ENCODE measurements around the gene AHI1. TPM values are rescaled to one million over a fixed set of nuclear protein-coding genes. Genes with fewer than 3 reads are reported as not detected.

AHI1 gene
- total RNA-seq, 2 donors from 2014 or later: 27.6 to 29.0 TPM

DNA sequence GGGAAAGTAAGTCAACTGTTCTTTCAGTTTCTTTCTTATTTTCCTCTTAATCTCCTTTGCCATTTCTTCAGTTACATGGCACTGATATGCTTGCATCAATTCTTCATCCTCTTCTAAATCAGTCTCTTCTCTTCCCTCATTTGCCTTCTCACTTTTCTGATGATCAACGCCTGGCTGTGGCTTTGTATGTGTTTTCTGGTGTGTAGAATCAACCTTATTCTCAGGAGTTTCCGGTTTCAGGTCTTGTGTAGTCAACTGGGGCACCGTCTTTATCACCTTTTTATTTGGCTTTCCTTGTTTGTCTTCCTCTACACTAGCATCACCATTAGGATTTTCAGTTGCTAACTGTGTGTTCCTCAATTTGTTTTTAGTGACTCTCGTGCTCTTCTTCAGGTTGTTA is 31.6 kb downstream of the AHI1 start:
- no peak overlapping the region for H3K4me3 Mint-ChIP-seq
- no peaks in the 10 kb centered on the region for H3K27me3 Mint-ChIP-seq

DNA sequence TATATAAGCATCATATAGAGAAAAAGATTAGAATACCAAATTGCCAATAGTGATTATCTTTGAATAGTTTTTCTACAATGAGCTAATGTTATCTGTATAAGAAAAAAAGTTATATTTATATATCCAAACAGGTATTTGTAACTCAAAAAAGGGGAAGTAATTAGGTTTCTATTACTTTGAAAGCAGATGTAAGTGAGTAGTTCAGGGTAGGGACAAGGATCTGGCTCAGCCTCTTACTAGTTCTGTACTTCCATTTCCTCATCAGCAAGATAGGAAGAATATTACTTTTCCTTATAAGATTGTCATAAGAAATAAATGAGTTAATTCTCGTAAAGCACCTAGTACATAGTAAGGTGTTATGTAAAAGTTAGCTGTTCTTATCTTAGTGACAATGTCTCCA is 32.2 kb downstream of the AHI1 start:
- Mint-ChIP-seq H3K27ac (no peak overlapping the region), H3K4me3 (no peak overlapping the region), H3K36me3 (ENCODE audit: low read depth) (peaks cover 10% of the 10 kb centered on the region), H3K4me1 (peaks cover 9% of the 10 kb centered on the region), H3K27me3 (no peaks in the 10 kb centered on the region)
- no peak for ATAC-seq
- H3K9me3 ChIP-seq (ENCODE audit: control insufficient read depth, low read length, poor library complexity, severe bottlenecking): no peaks in the 10 kb centered on the region
- no peak for DNase-seq

More for the DNA sequence above, 31.6 kb downstream of the AHI1 start:
- DNase-seq (no peak), ATAC-seq (no peak)
- Mint-ChIP-seq H3K4me1 (peaks cover 8% of the 10 kb centered on the region), H3K27ac (no peak overlapping the region), H3K36me3 (ENCODE audit: low read depth) (peaks cover 10% of the 10 kb centered on the region)
- H3K9me3 ChIP-seq (ENCODE audit: control insufficient read depth, low read length, poor library complexity, severe bottlenecking): no peaks in the 10 kb centered on the region

DNA sequence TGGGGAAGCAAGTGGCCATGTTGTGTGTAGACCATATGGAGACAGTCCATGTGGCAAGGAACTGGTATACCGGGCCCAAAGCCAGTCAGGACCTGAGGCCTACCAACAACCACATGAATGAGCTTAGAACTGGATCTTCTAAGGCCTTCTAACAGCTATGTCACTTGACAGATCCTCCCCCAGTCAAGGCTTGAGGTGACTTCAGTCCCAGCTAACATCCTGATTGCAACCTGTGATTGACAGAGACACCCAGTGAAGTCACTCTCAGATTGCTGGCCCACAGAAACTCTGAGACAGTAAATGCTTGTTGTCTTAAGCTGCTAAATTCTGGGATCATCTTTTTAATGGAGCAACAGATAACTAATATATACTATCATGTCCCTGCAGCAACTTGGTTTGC is 32.9 kb downstream of the AHI1 start:
- Mint-ChIP-seq H3K4me3 (no peak overlapping the region), H3K36me3 (ENCODE audit: low read depth) (peaks cover 10% of the 10 kb centered on the region), H3K4me1 (peaks cover 10% of the 10 kb centered on the region), H3K27me3 (no peaks in the 10 kb centered on the region), H3K27ac (no peak overlapping the region)
- DNase-seq (no peak), ATAC-seq (no peak)
- no peaks in the 10 kb centered on the region for H3K9me3 ChIP-seq (ENCODE audit: control insufficient read depth, low read length, poor library complexity, severe bottlenecking)

DNA sequence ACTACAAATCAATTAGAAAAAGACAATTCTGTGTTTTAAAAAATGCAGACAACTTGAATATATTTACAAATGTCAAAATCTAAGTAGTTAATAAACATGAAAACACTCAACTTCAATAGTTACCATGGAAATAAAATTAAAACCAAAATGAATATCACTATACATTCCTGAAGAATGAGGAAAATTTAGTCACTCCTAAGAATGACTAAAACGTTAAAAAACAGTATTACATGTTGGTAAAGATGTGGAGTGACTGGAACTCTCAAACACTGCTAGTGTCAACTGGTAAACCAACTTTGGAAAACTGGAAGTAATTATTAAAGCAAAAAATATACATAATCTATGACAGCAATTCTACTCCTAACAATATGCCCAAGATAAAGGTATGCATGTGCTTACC is 36.3 kb downstream of the AHI1 start:
- no peak for DNase-seq
- no peak overlapping the region for H3K27ac Mint-ChIP-seq
- no peak overlapping the region for H3K4me3 Mint-ChIP-seq
- H3K36me3 Mint-ChIP-seq (ENCODE audit: low read depth): peaks cover 6% of the 10 kb centered on the region
- H3K4me1 Mint-ChIP-seq: peaks cover 8% of the 10 kb centered on the region
- H3K27me3 Mint-ChIP-seq: no peaks in the 10 kb centered on the region
- no peaks in the 10 kb centered on the region for H3K9me3 ChIP-seq (ENCODE audit: control insufficient read depth, low read length, poor library complexity, severe bottlenecking)
- no peak for ATAC-seq

DNA sequence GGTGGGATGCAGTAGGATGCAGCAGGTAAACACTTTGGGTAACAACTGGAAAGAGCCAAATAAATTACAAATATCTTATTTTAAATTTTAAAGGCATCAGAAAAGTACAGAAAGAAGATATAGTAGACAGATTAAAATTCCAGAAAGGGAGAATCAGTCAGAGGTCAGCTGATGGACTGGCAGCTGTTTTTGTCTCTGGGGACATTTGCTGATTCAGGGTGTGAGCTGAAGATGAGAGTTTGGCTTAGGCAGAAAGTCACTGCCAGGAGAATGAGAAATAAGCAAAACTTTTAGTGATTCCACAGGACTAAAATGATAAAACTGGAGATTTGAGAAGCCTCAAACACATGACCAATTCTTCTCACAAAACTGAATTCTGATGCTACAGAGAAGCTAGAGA is 39.5 kb downstream of the AHI1 start:
- Mint-ChIP-seq H3K36me3 (ENCODE audit: low read depth) (peaks cover 2% of the 10 kb centered on the region), H3K27ac (no peak overlapping the region), H3K4me1 (peaks cover 4% of the 10 kb centered on the region), H3K27me3 (no peaks in the 10 kb centered on the region), H3K4me3 (no peak overlapping the region)
- H3K9me3 ChIP-seq (ENCODE audit: control insufficient read depth, low read length, poor library complexity, severe bottlenecking): no peaks in the 10 kb centered on the region
- ATAC-seq (no peak), DNase-seq (no peak)

DNA sequence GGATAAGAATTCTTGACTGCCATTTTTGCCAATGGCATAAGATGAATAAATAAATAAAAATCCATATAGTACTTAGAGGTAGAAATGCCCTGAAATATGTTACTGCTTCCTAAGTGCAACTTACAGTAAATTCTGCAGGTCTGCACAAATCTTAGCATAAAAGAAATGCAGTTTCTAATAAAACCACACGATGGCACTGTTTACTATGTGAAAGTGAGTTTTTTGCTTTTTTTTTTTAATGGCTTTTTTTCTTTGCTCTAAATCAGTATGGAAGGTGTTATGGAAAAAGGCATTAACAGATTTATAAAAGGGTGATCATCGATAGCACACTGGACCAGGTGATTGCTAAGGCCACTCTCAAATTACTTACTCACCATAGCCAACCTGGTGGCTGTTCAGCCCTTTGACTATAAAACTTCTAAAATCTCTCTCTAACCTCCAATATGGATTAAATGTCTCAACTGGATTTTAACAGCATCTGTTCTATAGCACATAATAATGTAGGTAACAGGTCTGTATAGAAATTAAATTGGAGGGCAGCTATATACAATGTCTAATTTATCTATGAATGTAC is 45.8 kb downstream of the AHI1 start:
- H3K27me3 Mint-ChIP-seq: no peaks in the 10 kb centered on the region
- no peak overlapping the region for H3K27ac Mint-ChIP-seq
- DNase-seq (no peak), ATAC-seq (peak; percentile 41)
- H3K4me1 Mint-ChIP-seq: no peaks in the 10 kb centered on the region
- no peaks in the 10 kb centered on the region for H3K9me3 ChIP-seq (ENCODE audit: control insufficient read depth, low read length, poor library complexity, severe bottlenecking)
- no peak overlapping the region for H3K4me3 Mint-ChIP-seq
- H3K36me3 Mint-ChIP-seq (ENCODE audit: low read depth): peaks cover 2% of the 10 kb centered on the region

DNA sequence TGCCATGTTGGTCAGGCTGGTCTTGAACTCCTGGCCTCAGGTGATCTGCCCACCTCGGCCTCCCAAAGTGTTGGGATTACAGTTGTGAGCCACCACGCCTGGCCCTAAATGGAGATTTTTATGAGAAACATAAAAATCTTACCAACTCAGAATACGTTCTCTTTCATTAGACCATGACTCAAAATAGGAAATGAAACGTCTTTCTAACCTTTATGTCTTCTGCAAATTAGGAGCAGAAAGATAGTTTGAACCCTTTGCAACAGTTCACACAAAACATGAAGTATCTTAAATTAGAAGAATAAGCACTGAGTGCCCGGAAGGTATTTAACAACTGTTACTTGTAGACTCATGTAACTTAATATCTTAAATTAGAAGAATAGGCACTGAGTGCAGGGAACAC is 48.3 kb downstream of the AHI1 start:
- Mint-ChIP-seq H3K4me1 (no peaks in the 10 kb centered on the region), H3K4me3 (no peak overlapping the region), H3K27ac (no peak overlapping the region), H3K36me3 (ENCODE audit: low read depth) (peaks cover 3% of the 10 kb centered on the region), H3K27me3 (no peaks in the 10 kb centered on the region)
- no peak for ATAC-seq
- no peak for DNase-seq
- no peaks in the 10 kb centered on the region for H3K9me3 ChIP-seq (ENCODE audit: control insufficient read depth, low read length, poor library complexity, severe bottlenecking)

DNA sequence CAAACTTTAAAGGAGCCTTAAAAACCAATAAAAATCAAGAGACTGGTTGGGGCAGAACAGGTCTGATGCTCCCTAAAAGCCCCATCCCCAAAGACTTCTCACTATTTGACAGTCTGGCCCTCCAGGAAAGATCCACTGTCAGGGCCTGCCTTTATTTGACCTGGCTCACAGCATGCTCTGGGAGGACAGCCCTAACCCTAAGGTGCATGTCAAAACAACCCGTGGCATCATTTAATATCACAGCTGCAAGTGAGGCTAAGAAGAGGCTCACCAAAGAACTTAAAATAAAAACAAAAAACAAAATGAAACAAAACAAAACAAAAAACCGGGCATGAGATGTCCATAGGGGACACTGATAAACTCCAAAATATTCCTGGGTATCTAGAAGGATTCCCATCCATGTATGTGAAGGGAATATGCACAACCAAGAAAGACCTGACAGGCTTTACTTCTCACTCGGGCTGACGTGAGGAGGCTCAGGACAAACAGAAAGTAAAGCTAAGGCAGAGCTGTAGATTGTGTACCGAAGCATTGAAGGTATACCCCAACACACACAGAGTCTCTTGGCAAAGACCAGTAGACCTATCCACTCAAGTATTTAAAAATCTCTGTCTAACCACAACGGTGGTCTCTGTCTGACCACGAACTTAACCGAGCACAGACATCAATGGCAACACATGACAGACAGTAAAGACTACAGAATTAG is 57.3 kb downstream of the AHI1 start:
- peak overlapping the region; percentile 86 for H3K27ac Mint-ChIP-seq
- DNase-seq (no peak), ATAC-seq (peak; percentile 54)
- peaks cover 10% of the 10 kb centered on the region for H3K4me1 Mint-ChIP-seq
- H3K36me3 Mint-ChIP-seq (ENCODE audit: low read depth): peaks cover 5% of the 10 kb centered on the region
- no peaks in the 10 kb centered on the region for H3K9me3 ChIP-seq (ENCODE audit: control insufficient read depth, low read length, poor library complexity, severe bottlenecking)
- peak overlapping the region; percentile 57 for H3K4me3 Mint-ChIP-seq
- no peaks in the 10 kb centered on the region for H3K27me3 Mint-ChIP-seq

DNA sequence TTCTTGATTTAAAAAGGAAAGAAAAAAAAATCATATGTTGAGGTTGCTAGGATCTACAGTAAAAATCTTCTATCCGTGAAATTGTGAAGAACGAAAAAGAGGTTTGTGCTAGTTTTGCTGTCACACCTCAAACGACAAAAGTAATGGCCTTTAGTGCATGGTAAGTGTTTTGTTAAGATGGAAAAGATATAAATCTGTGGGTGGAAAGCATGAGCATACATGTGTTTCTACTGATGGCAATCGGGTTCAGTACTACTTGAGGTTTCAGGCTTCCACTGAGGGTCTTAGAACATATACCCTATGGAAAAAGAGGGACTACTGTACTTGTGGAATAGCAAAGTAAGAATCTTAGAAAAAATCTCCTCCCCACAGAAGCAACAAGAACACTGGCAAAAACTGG is 58.0 kb downstream of the AHI1 start:
- H3K4me3 Mint-ChIP-seq: peak overlapping the region; percentile 33
- DNase-seq (no peak), ATAC-seq (no peak)
- H3K4me1 Mint-ChIP-seq: peaks cover 10% of the 10 kb centered on the region
- H3K27me3 Mint-ChIP-seq: no peaks in the 10 kb centered on the region
- no peaks in the 10 kb centered on the region for H3K9me3 ChIP-seq (ENCODE audit: control insufficient read depth, low read length, poor library complexity, severe bottlenecking)
- H3K27ac Mint-ChIP-seq: peak overlapping the region; percentile 86
- H3K36me3 Mint-ChIP-seq (ENCODE audit: low read depth): peaks cover 5% of the 10 kb centered on the region

DNA sequence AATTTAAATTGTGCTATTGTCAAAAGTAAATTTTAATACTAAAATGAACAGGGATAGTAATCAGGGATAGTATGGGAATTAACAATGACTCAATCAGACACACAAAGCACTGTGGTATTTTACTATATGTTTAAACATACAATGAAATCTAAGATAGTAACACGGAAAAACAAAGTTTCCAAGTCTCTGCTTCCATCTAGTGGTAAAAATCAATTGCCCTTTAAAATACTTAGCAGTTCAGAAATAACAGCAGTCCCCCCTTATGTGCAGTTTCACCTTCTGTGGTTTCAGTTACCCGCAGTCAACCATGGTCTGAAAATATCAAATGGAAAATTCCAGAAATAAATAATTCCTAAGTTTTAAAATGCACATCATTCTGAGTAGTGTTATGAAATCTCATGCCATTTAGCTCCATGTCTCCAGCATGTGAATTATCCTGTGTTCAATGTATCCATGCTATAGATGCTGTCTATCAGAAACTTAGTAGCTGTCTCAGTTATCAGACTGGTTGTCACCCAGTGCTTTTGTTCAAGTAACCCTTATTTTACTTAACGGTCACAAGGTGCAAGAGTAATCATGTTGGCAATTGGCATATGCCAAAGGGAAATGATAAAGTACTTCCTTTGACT is 58.5 kb downstream of the AHI1 start:
- ATAC-seq (peak; percentile 58), DNase-seq (no peak)
- Mint-ChIP-seq H3K4me3 (no peak overlapping the region), H3K27me3 (no peaks in the 10 kb centered on the region), H3K4me1 (peaks cover 10% of the 10 kb centered on the region), H3K36me3 (ENCODE audit: low read depth) (peaks cover 1% of the 10 kb centered on the region), H3K27ac (peak overlapping the region; percentile 16)
- no peaks in the 10 kb centered on the region for H3K9me3 ChIP-seq (ENCODE audit: control insufficient read depth, low read length, poor library complexity, severe bottlenecking)

DNA sequence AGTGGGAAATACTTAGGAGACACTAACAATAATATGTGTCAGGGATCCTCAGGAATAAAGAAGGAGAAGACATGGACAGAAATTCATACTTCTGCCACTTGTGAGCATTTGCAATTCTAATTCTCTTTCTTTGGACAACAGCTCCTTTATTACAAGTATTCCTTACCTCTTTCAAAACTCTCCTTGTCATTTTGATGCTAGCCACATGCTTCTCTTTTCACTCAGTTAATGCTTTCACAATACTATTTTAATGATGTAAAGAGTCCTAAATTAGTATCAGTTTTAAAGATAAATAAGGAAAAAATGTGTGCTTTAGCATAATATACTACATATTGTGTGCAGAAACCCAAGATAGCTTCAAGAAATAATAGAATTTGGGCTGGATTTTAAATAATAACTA is 62.5 kb downstream of the AHI1 start:
- H3K4me3 Mint-ChIP-seq: no peak overlapping the region
- no peak for ATAC-seq

DNA sequence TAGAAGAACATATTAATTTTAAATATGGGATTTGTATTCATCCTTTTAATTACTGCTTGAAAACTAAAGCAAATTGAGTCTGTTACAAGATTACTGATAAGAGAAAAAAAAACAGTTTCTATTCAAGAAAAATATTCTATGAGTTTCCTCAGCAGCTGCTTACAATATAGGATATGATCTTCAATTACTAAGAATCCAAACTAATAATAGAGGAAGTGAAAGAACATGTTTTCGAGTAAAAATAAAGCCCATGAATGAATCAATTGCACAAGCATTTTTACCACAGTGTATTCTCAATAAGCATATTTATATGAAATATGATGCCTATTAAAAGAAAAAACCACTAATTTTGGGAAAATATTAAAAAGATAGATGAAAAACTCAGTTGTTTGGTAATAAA is 63.4 kb downstream of the AHI1 start:
- Mint-ChIP-seq H3K4me1 (no peaks in the 10 kb centered on the region), H3K36me3 (ENCODE audit: low read depth) (no peaks in the 10 kb centered on the region), H3K27ac (no peak overlapping the region), H3K27me3 (no peaks in the 10 kb centered on the region), H3K4me3 (no peak overlapping the region)
- no peaks in the 10 kb centered on the region for H3K9me3 ChIP-seq (ENCODE audit: control insufficient read depth, low read length, poor library complexity, severe bottlenecking)
- ATAC-seq: no peak
- no peak for DNase-seq

More for the DNA sequence above, 62.5 kb downstream of the AHI1 start:
- H3K9me3 ChIP-seq (ENCODE audit: control insufficient read depth, low read length, poor library complexity, severe bottlenecking): no peaks in the 10 kb centered on the region
- Mint-ChIP-seq H3K27me3 (no peaks in the 10 kb centered on the region), H3K36me3 (ENCODE audit: low read depth) (no peaks in the 10 kb centered on the region), H3K27ac (no peak overlapping the region), H3K4me1 (peaks cover 7% of the 10 kb centered on the region)
- no peak for DNase-seq

DNA sequence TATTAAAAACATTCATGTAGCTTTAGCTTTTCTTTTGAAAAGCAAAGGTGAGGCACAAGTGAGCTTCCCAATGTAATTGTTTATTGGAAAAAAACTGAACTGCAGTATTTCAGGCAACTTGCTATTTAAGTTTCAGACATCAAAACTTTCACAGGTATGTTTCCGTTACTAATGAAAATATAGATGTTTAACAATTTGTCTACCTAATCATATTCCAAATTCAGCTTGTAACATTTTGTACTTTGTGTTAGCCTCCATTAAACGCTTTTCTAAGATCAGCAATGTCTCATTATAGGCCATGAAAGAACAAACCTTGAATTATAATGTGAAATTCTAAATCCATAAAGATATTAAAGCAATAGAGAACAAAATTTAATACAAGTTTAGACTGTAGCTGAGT is 69.5 kb downstream of the AHI1 start:
- H3K27me3 Mint-ChIP-seq: no peaks in the 10 kb centered on the region
- H3K9me3 ChIP-seq (ENCODE audit: control insufficient read depth, low read length, poor library complexity, severe bottlenecking): no peaks in the 10 kb centered on the region
- ATAC-seq (no peak), DNase-seq (no peak)
- no peaks in the 10 kb centered on the region for H3K4me1 Mint-ChIP-seq
- no peak overlapping the region for H3K4me3 Mint-ChIP-seq
- H3K36me3 Mint-ChIP-seq (ENCODE audit: low read depth): peaks cover 2% of the 10 kb centered on the region
- no peak overlapping the region for H3K27ac Mint-ChIP-seq

DNA sequence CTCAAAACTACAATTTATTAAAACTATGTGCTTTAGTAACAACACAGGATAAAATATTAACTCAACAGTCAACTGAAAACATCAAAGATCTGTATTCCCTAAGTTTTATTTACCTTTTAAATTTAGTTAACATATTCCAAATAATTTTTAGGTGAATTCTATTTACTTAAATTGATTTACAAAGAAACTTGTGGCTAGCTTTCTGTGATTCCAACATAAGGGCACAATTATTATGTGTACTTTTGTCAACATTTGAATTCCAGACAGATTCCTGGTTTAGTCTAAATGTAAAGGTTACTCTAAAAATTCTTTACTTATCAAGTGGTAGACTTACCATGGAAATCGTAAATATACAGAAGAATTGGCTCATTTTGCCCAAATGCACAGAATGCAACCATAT is 70.7 kb downstream of the AHI1 start:
- H3K4me3 Mint-ChIP-seq: no peak overlapping the region
- H3K4me1 Mint-ChIP-seq: no peaks in the 10 kb centered on the region
- peaks cover 2% of the 10 kb centered on the region for H3K36me3 Mint-ChIP-seq (ENCODE audit: low read depth)
- H3K9me3 ChIP-seq (ENCODE audit: control insufficient read depth, low read length, poor library complexity, severe bottlenecking): no peaks in the 10 kb centered on the region
- DNase-seq (no peak), ATAC-seq (no peak)
- no peaks in the 10 kb centered on the region for H3K27me3 Mint-ChIP-seq
- H3K27ac Mint-ChIP-seq: no peak overlapping the region
